Measurements from ENCODE around the gene ACOT13. TPM values are rescaled to one million over a fixed set of nuclear protein-coding genes. Genes with fewer than 3 reads are reported as not detected.

Gene ACOT13
- total RNA-seq, 4 donors from 2014 or later, result 5.6 to 16.8 (median 11.2) TPM

DNA sequence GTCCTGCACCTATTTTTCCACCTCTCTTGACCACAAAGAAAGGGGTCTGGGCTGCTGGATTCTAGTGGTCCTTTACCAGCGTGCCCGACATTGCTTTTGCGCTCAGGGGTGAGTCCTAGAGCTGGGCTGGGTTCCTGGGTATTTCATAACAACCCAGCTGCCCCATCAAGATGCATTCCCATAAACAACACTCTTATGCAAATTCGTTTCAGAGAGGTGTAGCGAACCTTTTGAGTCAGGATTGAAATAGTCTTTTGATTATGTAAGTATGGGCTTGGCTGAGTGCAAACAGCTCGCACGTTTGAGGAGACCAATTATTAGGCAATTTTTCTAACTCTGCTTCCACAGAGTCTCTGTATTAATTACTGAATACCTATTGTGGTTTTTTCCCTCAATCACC is 13.7 kb downstream of the ACOT13 start:
- intact Hi-C loops (cut with DNase I; ENCODE audit: low total_unique reads) (no loop called here), in situ Hi-C loops (cut with MboI; ENCODE audit: low pct_ligation_motif_present in 1 of 4, low pct_unique_long_range_greater_than_20kb in 1 of 4, low sequenced_read_pairs in 3 of 4) (loop anchor here in 1 of 4 donors (25.0 kb wide), 1 partner anchor 243 kb away; no protein-coding TSS in a partner anchor)
- WGBS, 2 donors (ENCODE audit: low coverage in 1 of 2), result 88 to 89% methylated on average over 3 to 7 of the region's 7 CpGs
- no peak for DNase-seq
- Histone ChIP-seq H3K27ac (no peak overlapping the region), H3K4me3 (no peak overlapping the region), H3K36me3 (no peaks in the 10 kb centered on the region), H3K27me3 (no peaks in the 10 kb centered on the region), H3K9me3 (no peaks in the 10 kb centered on the region), H3K4me1 (no peaks in the 10 kb centered on the region)
- no peak for TF ChIP-seq POLR2AphosphoS5 (IDR thresholded peaks at IDR 0.05)
- no peak for TF ChIP-seq EP300 (IDR thresholded peaks at IDR 0.05; ENCODE audit: low read depth)
- TF ChIP-seq, protein P1, sequence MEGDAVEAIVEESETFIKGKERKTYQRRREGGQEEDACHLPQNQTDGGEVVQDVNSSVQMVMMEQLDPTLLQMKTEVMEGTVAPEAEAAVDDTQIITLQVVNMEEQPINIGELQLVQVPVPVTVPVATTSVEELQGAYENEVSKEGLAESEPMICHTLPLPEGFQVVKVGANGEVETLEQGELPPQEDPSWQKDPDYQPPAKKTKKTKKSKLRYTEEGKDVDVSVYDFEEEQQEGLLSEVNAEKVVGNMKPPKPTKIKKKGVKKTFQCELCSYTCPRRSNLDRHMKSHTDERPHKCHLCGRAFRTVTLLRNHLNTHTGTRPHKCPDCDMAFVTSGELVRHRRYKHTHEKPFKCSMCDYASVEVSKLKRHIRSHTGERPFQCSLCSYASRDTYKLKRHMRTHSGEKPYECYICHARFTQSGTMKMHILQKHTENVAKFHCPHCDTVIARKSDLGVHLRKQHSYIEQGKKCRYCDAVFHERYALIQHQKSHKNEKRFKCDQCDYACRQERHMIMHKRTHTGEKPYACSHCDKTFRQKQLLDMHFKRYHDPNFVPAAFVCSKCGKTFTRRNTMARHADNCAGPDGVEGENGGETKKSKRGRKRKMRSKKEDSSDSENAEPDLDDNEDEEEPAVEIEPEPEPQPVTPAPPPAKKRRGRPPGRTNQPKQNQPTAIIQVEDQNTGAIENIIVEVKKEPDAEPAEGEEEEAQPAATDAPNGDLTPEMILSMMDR (IDR thresholded peaks at IDR 0.05), result no peak
- TF ChIP-seq POLR2A (IDR thresholded peaks at IDR 0.05), result no peak

DNA sequence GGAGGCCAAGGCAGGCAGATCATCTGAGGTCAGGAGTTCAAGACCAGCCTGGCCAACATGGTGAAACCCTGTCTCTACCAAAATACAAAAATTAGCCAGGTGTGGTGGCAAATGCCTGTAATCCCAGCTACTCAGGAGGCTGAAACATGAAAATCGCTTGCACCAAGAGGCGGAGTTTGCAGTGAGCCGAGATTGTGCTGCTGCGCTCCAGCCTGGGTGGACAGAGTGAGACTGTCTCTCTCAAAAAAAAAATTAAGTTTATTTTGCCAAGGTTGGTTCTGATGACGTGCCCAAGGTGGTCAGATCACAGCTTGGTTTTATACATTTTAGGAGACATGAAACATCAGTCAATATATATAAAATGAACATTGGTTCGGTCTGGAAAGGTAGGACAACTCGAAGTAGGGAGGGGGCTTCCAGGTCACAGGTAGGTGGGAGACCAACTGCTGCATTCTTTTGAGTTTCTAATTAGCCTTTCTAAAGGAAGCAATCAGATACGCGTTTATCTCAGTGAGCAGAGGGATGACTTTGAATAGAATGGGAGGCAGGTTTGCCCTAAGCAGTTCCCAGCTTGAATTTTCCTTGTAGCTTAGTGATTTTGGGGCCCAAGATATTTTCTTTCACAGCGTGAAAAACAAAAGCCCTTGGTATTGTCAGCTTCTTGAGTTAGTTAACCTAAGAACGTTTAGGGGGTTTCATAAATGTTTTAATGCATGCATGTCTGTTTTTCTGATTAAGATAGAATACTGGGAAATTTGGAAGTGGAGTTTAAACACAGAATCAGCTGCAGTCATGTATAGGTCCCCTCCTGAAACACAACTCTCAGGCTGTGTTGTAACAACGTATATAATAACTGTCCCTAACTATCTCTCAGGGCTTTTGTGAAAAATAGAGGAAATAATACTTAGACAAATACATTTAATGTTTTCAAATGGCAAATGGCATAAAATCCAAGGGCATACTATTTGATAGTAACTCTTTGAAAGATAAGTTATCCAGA is 16.7 kb downstream of the ACOT13 start:
- H3K9me3 ChIP-seq, result no peaks in the 10 kb centered on the region
- intact Hi-C loops (cut with DNase I; ENCODE audit: low total_unique reads) (no loop called here), in situ Hi-C loops (cut with MboI; ENCODE audit: low pct_ligation_motif_present in 1 of 4, low pct_unique_long_range_greater_than_20kb in 1 of 4, low sequenced_read_pairs in 3 of 4) (loop anchor here in 1 of 4 donors (25.0 kb wide), 1 partner anchor 246 kb away; no protein-coding TSS in a partner anchor)
- H3K27ac ChIP-seq, result no peak overlapping the region
- no peak for TF ChIP-seq POLR2A (IDR thresholded peaks at IDR 0.05)
- TF ChIP-seq, protein P1 (IDR thresholded peaks at IDR 0.05), result no peak
- no peak for TF ChIP-seq POLR2AphosphoS5 (IDR thresholded peaks at IDR 0.05)
- TF ChIP-seq EP300 (IDR thresholded peaks at IDR 0.05; ENCODE audit: low read depth), result no peak
- no peak for DNase-seq
- H3K4me3 ChIP-seq, result no peak overlapping the region
- H3K36me3 ChIP-seq, result no peaks in the 10 kb centered on the region
- 76 to 87% methylated on average over 12 of the region's 12 CpGs for WGBS, 2 donors (ENCODE audit: low coverage in 1 of 2)
- no peaks in the 10 kb centered on the region for H3K4me1 ChIP-seq
- H3K27me3 ChIP-seq, result no peaks in the 10 kb centered on the region

DNA sequence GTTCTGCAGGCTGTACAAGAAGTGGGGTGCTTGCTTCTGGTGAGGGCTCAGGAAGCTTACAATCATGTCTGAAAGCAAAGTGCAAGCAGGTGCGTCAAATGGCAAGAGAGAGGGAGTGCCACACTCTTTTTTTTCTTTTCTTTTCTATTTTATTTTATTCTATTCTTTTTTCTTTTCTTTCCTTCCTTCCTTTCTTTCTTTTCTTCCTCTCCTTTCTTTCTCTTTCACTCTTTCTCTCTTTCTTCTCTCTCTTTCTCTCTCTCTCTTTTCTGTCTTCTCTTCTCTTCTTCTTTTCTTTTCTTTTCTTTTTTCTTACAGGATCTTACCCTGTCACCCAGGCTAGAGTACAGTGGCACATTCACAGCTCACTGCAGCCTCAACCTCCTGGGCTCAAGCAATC is 19.5 kb downstream of the ACOT13 start:
- Histone ChIP-seq H3K9me3 (no peaks in the 10 kb centered on the region), H3K27me3 (no peaks in the 10 kb centered on the region), H3K4me1 (no peaks in the 10 kb centered on the region), H3K36me3 (no peaks in the 10 kb centered on the region), H3K27ac (no peak overlapping the region), H3K4me3 (no peak overlapping the region)
- no peak for TF ChIP-seq POLR2AphosphoS5 (IDR thresholded peaks at IDR 0.05)
- TF ChIP-seq, protein P1 (IDR thresholded peaks at IDR 0.05), result no peak
- TF ChIP-seq EP300 (IDR thresholded peaks at IDR 0.05; ENCODE audit: low read depth), result no peak
- no peak for TF ChIP-seq POLR2A (IDR thresholded peaks at IDR 0.05)
- no peak for DNase-seq
- intact Hi-C loops (cut with DNase I; ENCODE audit: low total_unique reads), result no loop called here
- 91 to 100% methylated on average over 1 of the region's 1 CpG for WGBS, 2 donors (ENCODE audit: low coverage in 1 of 2)
- in situ Hi-C loops (cut with MboI; ENCODE audit: low pct_ligation_motif_present in 1 of 4, low pct_unique_long_range_greater_than_20kb in 1 of 4, low sequenced_read_pairs in 3 of 4), result loop anchor here in 1 of 4 donors (25.0 kb wide), 1 partner anchor 249 kb away; no protein-coding TSS in a partner anchor

DNA sequence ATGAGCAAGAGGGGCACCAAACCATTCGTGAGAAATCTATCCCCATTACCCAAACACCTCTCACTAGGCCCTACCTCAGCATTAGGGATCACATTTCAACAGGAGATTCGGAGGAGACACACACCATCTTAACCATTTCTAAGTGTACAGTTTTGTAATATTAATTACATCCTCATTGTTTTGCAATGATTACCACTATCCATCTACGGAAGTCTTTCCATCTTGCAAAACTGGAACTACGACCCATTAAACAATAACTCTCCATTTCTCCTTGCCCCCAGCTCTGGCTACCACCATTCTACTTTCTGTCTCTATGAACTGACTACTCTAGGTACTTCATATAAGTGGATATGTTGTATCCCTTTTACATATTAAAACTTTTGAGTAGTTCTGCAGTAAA is 20.1 kb downstream of the ACOT13 start:
- Histone ChIP-seq H3K27me3 (no peaks in the 10 kb centered on the region), H3K4me3 (no peak overlapping the region), H3K9me3 (no peaks in the 10 kb centered on the region), H3K27ac (no peak overlapping the region), H3K36me3 (no peaks in the 10 kb centered on the region), H3K4me1 (no peaks in the 10 kb centered on the region)
- intact Hi-C loops (cut with DNase I; ENCODE audit: low total_unique reads) (no loop called here), in situ Hi-C loops (cut with MboI; ENCODE audit: low pct_ligation_motif_present in 1 of 4, low pct_unique_long_range_greater_than_20kb in 1 of 4, low sequenced_read_pairs in 3 of 4) (loop anchor here in 1 of 4 donors (25.0 kb wide), 1 partner anchor 250 kb away; no protein-coding TSS in a partner anchor)
- TF ChIP-seq, protein P1 (IDR thresholded peaks at IDR 0.05), result no peak
- no peak for TF ChIP-seq POLR2A (IDR thresholded peaks at IDR 0.05)
- TF ChIP-seq POLR2AphosphoS5 (IDR thresholded peaks at IDR 0.05), result no peak
- no peak for TF ChIP-seq EP300 (IDR thresholded peaks at IDR 0.05; ENCODE audit: low read depth)
- no peak for DNase-seq
- WGBS, 2 donors (ENCODE audit: low coverage in 1 of 2), result 86 to 95% methylated on average over 4 of the region's 4 CpGs
